Measurements from ENCODE around the gene SLC26A1. TPM values are rescaled to one million over a fixed set of nuclear protein-coding genes. Genes with fewer than 3 reads are reported as not detected.

Gene SLC26A1
- total RNA-seq, 1 experiment from 2014 or later = 1.8 TPM

- in situ Hi-C loops (cut with HindIII; ENCODE audit: low pct_unique_long_range_greater_than_20kb, low sequenced_read_pairs) (no loop called here), intact Hi-C loops (cut with micrococcal nuclease; ENCODE audit: unreplicated experiment) (no loop called here)
- BruUV-seq (replicated peaks) = no TSS peak
- no peak for ATAC-seq
- Histone ChIP-seq H3K27me3 (ENCODE audit: control insufficient read depth, insufficient read depth, low read length) (no peaks in the 10 kb centered on the region), H3K9me3 (ENCODE audit: control insufficient read depth, insufficient read depth, low read depth, low read length) (no peaks in the 10 kb centered on the region), H3K4me3 (ENCODE audit: low read depth in 2 of 2, low read length in 2 of 2) (no peak overlapping the region), H3K36me3 (ENCODE audit: control insufficient read depth, insufficient read depth, low read length) (no peaks in the 10 kb centered on the region), H3K27ac (ENCODE audit: low read length) (no peak overlapping the region), H3K4me1 (ENCODE audit: control insufficient read depth, insufficient read depth, low read length) (no peaks in the 10 kb centered on the region)
- CTCF ChIA-PET = no interaction called here
- DNase-seq (ENCODE audit: low read depth, low spot score) = no peak
- no peak for TF ChIP-seq TCF7L2 (IDR thresholded peaks at IDR 0.05; ENCODE audit: low read depth, low read length)
- no peak for TF ChIP-seq POLR2AphosphoS5 (IDR thresholded peaks at IDR 0.05; ENCODE audit: low read depth, low read length)
- no peak for TF ChIP-seq SIN3A (IDR thresholded peaks at IDR 0.05; ENCODE audit: borderline replicate concordance, insufficient read depth, low read depth, low read length)
- TF ChIP-seq CTCF (IDR thresholded peaks at IDR 0.05) = no peak
- TF ChIP-seq, protein P1, sequence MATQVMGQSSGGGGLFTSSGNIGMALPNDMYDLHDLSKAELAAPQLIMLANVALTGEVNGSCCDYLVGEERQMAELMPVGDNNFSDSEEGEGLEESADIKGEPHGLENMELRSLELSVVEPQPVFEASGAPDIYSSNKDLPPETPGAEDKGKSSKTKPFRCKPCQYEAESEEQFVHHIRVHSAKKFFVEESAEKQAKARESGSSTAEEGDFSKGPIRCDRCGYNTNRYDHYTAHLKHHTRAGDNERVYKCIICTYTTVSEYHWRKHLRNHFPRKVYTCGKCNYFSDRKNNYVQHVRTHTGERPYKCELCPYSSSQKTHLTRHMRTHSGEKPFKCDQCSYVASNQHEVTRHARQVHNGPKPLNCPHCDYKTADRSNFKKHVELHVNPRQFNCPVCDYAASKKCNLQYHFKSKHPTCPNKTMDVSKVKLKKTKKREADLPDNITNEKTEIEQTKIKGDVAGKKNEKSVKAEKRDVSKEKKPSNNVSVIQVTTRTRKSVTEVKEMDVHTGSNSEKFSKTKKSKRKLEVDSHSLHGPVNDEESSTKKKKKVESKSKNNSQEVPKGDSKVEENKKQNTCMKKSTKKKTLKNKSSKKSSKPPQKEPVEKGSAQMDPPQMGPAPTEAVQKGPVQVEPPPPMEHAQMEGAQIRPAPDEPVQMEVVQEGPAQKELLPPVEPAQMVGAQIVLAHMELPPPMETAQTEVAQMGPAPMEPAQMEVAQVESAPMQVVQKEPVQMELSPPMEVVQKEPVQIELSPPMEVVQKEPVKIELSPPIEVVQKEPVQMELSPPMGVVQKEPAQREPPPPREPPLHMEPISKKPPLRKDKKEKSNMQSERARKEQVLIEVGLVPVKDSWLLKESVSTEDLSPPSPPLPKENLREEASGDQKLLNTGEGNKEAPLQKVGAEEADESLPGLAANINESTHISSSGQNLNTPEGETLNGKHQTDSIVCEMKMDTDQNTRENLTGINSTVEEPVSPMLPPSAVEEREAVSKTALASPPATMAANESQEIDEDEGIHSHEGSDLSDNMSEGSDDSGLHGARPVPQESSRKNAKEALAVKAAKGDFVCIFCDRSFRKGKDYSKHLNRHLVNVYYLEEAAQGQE (IDR thresholded peaks at IDR 0.05; ENCODE audit: insufficient read depth in 1 of 2, low read depth in 2 of 2, low read length in 1 of 2) = no peak
- POLR2A ChIA-PET = no interaction called here
These were observed 10.3 kb upstream of the SLC26A1 start for GRCh38 chr4:1003271-1004070.

DNA sequence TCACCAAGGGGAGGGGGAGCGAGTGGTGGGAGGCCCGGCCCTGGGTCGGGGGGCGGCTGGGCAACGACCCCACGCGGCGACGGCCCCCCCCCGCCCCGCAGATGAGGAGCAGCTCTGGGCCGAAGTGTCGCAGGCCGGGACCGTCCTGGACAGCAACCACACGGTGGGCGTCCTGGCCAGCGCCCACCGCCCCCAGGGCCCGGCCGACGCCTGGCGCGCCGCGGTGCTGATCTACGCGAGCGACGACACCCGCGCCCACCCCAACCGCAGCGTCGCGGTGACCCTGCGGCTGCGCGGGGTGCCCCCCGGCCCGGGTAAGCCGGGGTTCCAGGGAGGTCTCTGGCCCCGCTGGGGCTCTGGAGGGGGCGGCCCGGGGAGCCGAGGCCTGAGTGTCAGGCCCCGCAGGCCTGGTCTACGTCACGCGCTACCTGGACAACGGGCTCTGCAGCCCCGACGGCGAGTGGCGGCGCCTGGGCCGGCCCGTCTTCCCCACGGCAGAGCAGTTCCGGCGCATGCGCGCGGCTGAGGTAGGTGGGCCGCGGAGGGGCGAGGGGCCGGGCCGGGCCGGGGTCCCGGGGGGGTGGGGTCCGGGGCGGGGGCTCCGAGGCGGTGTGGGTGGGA is 9.5 kb upstream of the SLC26A1 start:
- intact Hi-C loops (cut with micrococcal nuclease; ENCODE audit: unreplicated experiment) (no loop called here), in situ Hi-C loops (cut with HindIII; ENCODE audit: low pct_unique_long_range_greater_than_20kb, low sequenced_read_pairs) (no loop called here)
- Histone ChIP-seq H3K9me3 (ENCODE audit: control insufficient read depth, insufficient read depth, low read depth, low read length) (no peaks in the 10 kb centered on the region), H3K27me3 (ENCODE audit: control insufficient read depth, insufficient read depth, low read length) (no peaks in the 10 kb centered on the region), H3K4me1 (ENCODE audit: control insufficient read depth, insufficient read depth, low read length) (no peaks in the 10 kb centered on the region; the same call in 1 of the 2 replicates), H3K27ac (ENCODE audit: low read length) (no peak overlapping the region), H3K4me3 (ENCODE audit: low read depth in 2 of 2, low read length in 2 of 2) (no peak overlapping the region), H3K36me3 (ENCODE audit: control insufficient read depth, insufficient read depth, low read length) (no peaks in the 10 kb centered on the region)
- BruUV-seq (replicated peaks) = no TSS peak
- TF ChIP-seq SIN3A (IDR thresholded peaks at IDR 0.05; ENCODE audit: borderline replicate concordance, insufficient read depth, low read depth, low read length) = no peak
- TF ChIP-seq, protein P1 (IDR thresholded peaks at IDR 0.05; ENCODE audit: insufficient read depth in 1 of 2, low read depth in 2 of 2, low read length in 1 of 2) = no peak
- no peak for TF ChIP-seq POLR2AphosphoS5 (IDR thresholded peaks at IDR 0.05; ENCODE audit: low read depth, low read length)
- no peak for TF ChIP-seq CTCF (IDR thresholded peaks at IDR 0.05)
- no peak for TF ChIP-seq TCF7L2 (IDR thresholded peaks at IDR 0.05; ENCODE audit: low read depth, low read length)
- ATAC-seq (no peak), DNase-seq (ENCODE audit: low read depth, low spot score) (no peak)
- CTCF ChIA-PET = interaction anchor here (0.6 kb wide), 1 partner anchor 263 kb away, joined by 7 read pairs; no protein-coding TSS in a partner anchor
- POLR2A ChIA-PET = no interaction called here

All from Panc1 (cell line).